ENCODE data around the gene ZNF274.
"Not testable (repeated sequence)": the region's sequence is repeated elsewhere in the genome, so short reads cannot be mapped to it uniquely, and the experiment has no call there.

GRCh38 chr19:58258259-58258658 is 75.4 kb downstream of the ZNF274 start:
- TF ChIP-seq POLR2AphosphoS5 (IDR thresholded peaks at IDR 0.05; ENCODE audit: low read depth, low read length); POLR2A (IDR thresholded peaks at IDR 0.05; ENCODE audit: low read depth, low read length); POU2F2 (IDR thresholded peaks at IDR 0.05; ENCODE audit: low read depth, low read length); SPI1 (IDR thresholded peaks at IDR 0.05; ENCODE audit: low read depth, low read length); TAF1 (IDR thresholded peaks at IDR 0.05; ENCODE audit: low read depth, low read length); PAX5 (IDR thresholded peaks at IDR 0.05; ENCODE audit: insufficient read depth, low read length, severe bottlenecking): not testable (repeated sequence)

Measured in GM12891 (cell line).